ENCODE data around the gene POLE.

POLE gene

DNA sequence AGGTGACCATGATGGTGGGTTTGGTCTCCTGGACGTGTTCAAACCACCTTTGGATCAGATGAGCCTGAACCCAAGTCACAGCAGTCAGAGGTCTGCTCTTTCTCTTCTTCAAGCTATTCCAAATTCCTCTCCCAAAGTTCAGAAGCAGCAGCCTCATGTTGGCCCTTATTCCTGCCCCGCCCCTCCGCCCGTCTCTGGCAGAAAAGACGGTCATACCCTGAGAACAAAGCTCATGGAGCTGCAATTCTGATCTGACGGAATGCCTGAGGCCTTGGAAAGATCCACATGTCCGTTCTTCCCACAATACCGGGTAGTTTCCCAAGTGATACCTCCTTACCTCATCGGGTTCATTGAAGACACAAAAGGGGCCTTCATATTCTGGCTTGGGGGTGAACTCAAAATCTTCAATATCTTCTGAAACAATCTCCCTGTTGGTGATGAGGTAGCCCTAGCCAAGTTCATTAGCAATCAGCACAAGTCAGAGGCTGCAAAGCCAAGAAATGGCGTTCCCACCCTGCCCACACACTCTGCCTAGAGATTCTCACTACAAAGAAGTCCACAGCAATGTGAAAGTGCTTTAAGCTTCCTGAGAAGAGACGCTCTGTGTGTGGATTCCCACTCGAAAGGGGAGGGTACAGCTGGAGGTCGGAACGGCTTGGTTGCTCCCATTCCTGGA lies 11.2 kb downstream of the POLE start:
- DNase-seq (ENCODE audit: low read depth): no peak

DNA sequence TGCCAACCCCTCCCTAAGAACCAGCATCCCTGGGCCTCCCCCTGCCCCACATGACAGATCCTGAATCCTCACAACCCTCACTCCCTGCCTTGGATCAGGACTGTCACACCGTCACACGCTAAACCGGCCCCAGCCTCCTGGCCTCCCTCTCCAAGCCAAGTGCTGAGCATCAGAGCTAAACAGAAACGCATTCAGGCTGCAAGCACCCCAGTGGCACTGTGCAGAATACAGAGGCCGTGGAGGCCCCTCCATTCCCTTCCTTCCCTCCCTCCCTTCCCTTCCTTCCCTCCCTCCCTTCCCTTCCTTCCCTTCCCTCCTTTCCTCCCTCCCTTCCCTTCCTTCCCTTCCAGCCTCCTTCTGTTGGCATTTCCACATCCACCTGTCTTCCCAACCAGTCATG lies 12.6 kb downstream of the POLE start:
- no peak for DNase-seq (ENCODE audit: low read depth)

DNA sequence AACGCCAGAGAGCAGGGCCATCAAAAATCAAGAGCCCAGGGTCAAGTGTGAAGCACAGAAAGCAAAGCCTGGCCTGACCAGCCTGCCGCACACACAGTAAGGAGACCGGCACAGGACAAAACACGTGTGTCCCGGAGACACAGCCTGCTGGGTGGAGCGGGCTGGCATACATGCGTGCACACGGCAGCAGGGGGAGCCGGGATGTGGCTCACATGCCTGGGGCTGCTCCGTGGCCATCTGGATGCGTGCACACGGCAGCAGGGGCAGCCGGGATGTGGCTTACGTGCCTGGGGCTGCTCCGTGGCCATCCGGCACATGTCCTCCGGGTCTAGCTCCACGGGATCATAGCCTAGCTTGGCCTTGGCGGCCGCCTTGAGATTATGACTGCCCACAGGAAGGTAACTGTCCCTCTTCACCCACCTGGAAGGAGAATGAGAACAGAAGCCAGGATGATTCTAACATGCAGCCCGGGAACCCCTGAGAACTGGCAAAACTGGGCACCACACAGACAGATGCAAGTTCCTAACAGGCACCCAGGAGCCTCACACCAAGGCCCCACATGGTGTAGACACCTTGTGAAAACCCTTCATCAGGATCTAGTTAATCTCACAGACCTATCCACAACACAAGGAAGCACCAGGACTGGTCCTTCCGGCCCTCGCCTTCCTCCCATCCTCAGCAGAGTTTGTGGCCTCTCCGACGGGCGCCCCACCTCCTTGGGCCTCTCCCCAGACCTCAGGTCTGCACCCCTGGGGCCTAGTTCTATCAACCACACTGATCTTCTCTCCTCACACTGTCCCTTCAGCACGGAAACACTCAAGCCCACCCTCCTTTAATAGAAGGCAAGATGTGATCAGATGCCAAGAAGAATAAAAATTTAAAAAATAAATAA lies 13.6 kb downstream of the POLE start:
- DNase-seq (ENCODE audit: low read depth): no peak

DNA sequence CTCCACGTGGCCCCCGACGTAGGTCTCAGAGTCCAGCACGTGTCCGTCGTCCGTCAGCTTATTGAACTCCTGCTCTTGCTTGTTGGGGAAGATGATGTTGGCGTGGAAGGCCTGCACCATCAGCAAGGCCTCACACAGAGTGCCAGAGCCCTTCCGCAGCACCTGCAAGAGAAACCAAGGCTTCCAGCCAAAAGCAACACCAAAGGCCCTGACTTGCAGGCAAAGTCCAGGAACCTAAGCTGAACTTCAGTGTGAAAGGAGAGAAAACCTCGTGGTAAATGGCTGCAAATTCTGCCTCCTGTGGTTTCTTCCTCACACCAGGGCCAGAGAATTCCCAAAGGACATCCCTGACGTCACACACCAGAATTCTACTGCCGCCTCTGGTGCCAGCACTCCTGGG lies 14.5 kb downstream of the POLE start:
- DNase-seq (ENCODE audit: low read depth): no peak

DNA sequence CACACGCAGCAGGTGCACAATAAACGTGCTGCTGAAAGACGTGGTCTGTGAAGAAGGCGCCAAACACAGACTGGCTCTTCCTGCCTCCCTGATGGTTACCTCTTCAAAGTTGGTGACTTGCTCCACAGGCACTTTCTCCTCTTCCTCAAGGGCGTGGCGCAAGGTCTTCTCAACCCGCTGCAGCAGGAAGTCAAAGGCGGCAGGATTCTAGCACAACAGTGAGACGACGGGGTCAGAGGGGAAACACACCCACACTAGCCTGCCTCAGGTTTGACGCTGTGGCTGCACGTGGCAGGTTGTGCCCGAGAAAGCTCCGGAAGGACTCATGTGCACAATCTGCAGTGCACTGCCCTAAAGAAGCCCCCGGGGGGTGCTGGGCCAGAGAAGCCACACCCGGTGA lies 15.0 kb downstream of the POLE start:
- no peak for DNase-seq (ENCODE audit: low read depth)

DNA sequence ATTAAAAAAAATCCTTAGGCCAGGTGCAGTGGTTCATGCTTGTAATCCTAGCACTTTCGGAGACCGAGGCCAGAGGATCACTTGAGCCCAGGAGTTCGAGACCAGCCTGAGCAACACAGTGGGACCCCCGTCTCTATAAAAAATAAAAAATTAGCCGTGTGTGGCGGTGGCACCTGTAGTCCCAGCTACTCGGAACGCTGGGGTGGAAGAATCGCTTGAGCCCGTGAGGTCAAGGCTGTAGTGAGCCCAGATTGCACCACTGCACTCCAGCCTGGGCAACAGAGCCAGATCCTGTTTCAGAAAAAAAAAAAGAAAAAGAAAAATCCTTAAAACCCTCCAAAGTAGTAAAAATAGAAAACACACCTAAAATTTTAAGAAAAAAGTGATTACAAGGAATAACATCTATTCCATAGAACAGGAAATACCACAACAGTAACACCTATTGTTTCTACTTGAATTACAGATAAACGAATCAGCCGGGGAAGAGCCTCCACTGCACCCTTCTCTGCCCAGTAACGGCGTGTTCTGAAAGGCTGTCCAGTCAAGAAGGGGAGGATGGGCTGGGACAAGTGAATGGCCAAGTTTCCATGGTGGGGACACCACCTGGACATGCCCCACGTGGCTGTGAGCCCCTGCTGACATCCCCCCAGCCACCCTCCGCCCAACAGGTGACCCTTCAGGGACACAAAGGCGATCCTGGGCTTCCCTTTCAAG lies 17.8 kb downstream of the POLE start:
- DNase-seq (ENCODE audit: low read depth): no peak

DNA sequence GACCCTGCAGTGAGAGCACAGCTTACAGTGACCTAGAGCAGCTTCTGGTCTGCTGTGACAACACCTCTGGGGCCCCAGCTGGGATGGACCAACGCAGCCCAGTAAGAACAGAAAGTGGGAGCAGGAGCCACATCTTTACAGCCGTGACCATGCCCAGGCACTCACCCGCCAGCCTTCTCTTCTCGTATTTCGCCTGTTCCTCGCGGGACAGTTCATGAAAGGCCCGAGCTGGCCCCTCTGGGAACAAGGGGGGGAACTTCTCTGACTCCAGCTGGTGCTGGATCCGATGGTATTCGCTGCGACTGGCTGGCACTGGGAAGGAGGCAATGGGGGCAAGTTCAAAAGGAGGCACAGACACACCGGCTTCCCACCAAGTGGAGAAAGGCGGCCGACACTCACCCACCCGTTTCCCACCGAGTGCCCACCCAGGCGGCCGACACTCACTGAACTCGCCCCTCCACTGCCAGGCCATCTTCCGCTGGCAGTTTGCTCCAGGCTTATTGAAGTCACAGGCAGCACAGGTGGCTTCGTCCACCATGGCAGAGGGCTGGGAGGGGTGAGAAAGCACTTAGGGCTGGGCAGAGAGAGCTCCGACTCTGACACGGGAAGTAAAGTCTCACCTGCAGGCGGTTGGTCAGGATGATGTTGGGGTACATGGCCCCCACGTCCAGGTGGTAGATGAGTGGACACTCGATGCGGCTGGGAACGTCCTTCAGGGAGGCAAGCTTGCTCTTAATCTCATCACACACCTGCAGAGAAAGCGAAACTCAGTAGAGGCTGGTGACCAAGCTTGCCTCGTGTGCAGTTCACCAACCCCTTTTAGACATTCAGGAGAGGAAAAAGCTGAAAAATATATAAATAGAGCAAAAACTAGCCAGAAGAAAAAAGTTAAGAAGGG lies 18.7 kb downstream of the POLE start:
- no peak for DNase-seq (ENCODE audit: low read depth)

DNA sequence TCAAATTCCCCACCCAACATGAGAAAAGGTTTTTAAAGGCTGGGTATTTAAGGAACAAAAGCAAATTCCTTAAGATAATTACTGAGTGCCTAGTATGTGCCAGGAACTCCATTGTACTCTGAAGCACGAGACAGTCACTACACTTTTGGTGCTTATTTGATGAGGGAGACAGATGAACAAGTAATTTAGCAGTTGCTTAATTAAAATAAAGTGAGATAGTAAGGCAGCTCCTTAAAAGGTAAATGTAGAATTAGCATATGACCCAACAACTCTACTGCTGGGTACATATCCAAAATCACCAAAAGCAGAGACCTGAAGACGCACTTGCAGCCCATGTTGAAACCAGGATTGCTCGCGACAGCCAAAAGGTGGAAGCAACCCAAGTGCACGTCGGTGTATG lies 21.3 kb downstream of the POLE start:
- DNase-seq (ENCODE audit: low read depth): no peak

DNA sequence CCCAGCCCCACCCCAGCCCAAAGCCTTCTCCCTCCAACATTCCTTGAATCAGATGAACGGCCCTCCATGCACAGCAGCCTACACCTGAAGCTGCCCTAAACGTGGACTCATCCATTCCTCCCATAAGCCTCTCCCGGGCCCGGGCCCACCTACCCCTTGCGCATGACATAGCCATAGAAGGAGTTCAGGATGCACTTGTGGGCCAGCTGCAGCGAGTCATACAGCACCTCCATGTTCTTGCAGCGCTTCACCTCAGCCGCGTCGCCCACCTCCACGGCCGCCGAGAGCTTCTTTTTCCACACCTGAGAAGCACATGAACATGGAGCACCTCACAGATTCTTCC lies 22.0 kb downstream of the POLE start:
- no peak for DNase-seq (ENCODE audit: low read depth)

DNA sequence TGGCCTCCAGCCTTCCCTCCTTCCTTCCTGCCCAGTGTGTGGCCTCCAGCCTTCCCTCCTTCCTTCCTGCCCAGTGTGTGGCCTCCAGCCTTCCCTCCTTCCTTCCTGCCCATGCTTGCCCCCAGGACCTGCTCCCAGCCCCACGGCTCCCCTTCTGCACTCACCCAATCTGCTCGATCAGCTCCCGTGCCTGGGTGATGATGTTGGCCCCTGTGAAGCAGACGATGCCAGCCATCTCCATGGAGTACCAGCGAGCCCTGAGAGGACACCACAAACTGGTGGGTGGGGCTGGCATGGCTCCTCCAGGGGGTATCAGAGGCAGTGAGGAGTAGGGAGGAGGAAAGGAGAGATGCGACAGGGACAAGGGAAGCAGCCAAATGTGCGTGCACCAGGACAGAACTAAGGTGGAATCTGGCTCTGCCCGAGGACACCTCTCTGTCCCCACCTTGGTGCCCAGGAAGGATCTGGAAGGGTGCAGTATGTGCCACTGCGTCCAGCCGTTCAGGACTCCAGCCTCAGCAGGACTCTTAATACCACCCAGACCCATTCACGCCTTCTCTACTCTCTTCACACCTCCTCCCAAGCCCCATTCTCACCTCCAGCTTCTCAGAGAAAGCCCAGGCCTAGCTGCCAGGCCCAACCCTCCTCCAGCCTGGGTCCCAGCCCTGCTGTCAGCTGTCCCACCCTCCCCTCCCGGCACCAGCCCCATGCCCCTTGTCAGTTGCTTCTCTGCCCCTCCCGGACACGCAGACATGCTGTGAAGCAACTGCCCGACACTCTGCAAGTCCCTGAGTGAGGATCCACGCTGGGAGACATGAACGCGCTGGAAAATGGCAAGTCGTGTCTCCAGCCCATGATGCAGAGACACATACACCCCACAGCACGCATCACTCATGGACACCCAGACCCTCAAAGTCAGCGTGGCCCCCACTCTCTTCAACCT lies 22.7 kb downstream of the POLE start:
- DNase-seq (ENCODE audit: low read depth): no peak

DNA sequence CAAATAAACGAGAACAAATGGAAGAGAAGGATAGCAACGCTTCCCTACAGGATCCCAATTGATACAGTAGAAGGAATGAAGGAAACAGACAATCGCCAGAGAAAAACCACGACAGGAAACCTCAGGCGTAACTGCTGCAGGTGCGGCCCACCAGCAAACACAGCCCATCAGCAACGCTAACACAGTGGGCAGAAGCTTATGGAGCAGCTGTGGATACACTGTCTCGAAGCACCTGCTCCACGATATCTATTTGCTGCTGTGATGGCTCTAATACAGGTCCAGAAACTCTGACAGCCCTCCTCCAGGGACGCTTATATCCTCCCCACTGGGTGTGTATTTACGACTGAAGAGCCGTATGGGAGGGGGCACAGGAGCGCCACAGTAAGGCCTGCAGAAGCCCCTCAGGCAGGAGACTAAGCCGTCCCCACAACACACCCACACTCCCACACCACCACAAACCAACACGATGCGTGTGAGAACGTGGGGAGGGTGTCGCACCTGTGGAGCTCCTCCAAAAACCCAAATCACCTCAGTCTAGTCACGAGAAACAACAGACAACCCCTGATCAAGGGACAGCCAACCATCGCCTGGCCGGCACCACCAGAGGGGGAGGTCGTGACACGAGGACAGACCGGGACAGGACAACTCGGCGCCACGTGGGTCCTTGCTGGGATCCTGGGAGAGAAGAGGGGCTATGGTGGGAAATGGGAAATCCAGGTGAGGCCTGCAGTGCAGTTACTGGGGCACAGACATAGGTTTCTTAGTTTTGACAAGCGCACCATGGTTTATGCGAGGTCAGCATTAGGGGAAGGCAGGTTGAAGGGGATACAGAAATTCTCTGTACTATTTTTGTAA lies 24.0 kb downstream of the POLE start:
- no peak for DNase-seq (ENCODE audit: low read depth)

DNA sequence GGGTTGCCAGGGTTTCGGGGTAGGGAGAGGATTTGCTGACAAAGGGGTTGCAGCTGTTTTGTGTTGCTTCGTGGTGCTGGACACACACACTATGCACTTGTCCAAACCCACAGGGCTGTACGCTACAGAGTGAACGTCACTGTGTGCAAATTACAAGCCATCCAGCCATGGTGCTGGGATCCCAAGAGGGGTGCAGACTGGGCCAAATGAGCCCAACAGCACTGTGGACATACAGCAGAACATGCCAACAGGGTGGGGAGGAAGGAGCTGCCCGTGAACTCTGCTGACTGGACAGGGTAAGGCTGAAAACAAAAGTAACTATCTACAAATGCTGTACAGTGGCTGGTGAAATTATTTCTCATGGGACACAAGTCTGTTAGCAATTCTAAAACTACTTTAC lies 25.2 kb downstream of the POLE start:
- DNase-seq (ENCODE audit: low read depth): no peak

DNA sequence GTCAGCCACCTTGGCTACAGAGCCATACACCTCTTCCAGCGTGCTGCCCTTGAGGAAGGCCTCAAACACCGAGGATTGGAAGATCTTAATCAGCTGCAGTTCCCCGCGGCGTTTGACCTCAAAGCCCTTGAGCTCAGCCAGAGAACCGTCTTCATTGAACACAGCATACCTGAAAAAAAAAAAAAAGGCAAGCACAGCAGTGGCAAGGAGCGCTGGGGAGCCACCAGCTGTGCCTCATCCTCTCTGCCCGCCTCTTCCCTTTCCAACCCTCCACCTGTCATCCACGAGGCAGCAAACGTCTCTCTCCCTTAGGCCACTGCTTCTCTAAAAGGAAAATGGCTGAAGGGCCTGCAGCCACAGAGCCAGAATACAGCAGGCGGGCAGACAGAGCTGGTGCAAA lies 26.1 kb downstream of the POLE start:
- no peak for DNase-seq (ENCODE audit: low read depth)

DNA sequence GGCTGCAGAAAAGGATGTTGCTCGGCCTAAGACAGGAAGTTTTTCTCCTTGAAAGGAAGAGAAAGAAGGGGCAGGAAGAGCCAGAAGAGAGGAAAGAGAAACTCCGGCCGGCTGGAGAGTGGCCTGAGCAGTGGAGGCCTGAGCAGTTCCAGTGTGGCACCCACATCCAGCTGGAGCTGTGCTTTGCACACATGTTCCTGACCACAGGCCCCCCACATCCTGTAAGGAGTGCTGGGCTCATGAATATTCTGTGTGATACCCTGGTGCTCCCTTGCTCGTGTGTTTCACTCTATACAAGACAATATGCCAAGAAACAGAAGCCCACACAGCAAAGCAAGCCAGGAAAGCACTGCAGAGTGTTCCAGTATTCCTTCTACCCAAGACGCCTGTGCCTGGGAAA lies 27.1 kb downstream of the POLE start:
- no peak for DNase-seq (ENCODE audit: low read depth)

DNA sequence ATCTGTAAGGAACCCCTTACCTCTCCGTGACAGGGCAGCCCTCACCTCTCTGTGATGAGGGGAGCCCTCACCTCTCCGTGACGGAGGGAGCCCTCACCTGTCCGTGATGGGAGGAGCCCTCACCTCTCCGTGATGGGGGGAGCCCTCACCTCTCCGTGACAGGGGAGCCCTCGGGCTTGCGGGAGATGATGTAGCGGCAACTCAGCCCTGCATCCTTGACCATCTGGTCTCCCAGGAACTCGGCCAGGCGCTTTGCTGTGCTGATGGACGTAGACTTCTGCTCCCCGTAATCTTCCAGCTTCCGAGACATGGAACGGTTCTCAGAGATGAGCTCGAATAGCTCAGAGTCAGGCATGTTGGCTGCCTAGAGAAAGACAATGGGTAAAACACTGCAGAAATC lies 28.0 kb downstream of the POLE start:
- DNase-seq (ENCODE audit: low read depth): no peak

DNA sequence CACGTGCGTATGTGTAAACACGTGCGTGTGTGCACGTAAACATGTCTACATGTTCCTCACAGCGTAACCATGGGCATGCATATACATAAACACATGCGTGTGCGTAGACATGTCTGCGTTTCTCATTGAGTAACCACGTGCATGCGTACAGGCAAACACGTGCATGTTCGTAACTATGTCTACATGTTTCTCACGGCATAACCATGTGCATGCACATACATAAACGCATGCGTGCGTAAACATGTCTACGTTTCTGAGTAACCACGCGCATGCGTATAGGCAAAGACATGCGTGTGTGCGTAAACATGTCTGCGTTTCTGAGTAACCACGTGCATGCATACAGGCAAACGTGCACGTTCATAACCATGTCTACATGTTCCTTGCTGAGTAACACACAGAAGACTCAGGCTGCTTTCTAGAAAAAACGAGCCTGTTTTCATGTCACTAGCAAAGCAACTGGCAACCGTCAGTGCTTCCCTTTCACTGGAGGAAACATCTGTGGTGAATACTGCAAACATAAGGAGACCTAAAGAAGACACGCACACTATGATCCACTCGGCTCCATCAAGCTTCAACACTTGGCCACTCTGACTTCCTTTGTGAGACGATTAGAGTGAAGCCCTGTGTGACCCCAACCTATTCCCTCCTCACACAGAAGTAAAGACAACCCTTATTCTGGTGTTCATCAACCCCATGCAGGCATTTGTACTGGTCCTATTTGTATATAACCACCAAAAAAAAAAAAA lies 28.8 kb downstream of the POLE start:
- DNase-seq (ENCODE audit: low read depth): no peak

DNA sequence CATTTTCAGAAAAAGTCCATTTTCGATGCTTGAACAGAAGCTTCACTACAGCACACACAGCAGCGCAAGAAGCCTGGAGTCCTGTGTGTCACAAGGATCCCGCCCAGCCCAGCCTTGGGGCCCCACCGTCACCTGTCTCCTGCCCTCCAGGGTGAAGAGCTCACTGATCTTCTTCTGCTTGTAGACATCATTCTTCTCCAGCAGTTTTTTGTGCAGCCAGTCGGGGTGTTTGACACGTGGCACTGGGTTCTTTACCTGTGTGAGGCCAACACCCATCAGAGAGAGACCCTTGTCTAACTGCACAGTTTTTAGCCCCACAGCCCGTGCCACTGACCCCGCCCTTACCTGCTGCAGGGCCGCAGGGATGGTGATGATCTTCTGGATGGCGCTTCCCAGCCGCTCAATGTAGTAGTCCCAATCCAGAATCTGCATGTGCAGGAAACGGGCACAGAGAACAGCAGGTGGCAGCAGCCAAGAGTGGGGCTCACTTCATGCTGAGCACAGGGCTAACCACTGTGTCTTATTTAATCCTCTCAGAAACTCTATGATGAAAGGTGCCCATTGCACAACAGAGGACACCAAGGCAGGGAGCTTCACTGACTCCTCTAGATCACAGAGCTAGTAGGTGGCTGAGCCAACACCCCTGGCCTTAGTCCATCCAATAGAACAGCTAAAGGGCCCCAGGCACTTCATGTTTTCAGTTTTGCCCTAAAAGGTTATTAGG lies 30.0 kb downstream of the POLE start:
- no peak for DNase-seq (ENCODE audit: low read depth)

DNA sequence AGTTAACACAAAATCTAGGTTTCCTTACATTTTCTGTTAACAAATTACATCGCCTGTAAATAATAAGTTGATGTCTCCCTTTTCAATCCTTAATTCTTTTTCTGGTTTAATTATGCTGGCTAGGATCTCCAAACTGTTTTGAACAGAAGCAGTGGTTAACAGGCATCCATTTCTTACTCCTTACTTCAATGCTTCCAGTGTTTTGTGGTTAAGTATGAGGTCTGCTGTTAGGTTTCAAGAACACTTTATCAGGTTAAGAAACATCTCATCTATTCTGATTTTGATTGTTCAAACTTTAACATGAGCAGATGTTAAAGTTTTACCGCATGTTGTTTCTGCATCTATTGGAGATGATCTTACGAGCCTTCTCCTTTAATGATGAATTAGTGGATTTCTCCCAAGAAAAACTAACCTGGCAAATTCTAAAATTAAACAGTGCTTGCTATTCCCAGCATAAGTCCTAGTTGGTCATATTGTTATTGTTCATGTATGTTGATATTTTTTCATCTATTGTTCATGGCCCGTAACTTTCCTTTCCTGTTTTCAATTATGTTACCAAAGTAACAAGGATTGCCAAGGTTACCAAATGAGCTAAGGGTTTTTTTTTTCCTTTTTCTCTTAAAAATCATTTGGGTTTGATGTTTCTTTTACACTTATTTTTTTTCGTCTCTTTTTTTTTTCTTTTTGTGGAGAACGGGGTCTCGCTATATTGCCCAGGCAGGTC lies 33.4 kb downstream of the POLE start:
- no peak for DNase-seq (ENCODE audit: low read depth)
